Femur (tissue), 1 donor: ENCODE data around the gene TACSTD2.
A peak's percentile ranks its signal among the peaks of the same experiment; 100 is the strongest.
"Not testable (repeated sequence)": the region's sequence is repeated elsewhere in the genome, so short reads cannot be mapped to it uniquely, and the experiment has no call there.

ENCODE experiments used
- DNase-seq: peaks from one replicate; pipeline ENCODE4 v3.0.0-alpha.2; 2017

Gene TACSTD2, protein sequence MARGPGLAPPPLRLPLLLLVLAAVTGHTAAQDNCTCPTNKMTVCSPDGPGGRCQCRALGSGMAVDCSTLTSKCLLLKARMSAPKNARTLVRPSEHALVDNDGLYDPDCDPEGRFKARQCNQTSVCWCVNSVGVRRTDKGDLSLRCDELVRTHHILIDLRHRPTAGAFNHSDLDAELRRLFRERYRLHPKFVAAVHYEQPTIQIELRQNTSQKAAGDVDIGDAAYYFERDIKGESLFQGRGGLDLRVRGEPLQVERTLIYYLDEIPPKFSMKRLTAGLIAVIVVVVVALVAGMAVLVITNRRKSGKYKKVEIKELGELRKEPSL

DNA sequence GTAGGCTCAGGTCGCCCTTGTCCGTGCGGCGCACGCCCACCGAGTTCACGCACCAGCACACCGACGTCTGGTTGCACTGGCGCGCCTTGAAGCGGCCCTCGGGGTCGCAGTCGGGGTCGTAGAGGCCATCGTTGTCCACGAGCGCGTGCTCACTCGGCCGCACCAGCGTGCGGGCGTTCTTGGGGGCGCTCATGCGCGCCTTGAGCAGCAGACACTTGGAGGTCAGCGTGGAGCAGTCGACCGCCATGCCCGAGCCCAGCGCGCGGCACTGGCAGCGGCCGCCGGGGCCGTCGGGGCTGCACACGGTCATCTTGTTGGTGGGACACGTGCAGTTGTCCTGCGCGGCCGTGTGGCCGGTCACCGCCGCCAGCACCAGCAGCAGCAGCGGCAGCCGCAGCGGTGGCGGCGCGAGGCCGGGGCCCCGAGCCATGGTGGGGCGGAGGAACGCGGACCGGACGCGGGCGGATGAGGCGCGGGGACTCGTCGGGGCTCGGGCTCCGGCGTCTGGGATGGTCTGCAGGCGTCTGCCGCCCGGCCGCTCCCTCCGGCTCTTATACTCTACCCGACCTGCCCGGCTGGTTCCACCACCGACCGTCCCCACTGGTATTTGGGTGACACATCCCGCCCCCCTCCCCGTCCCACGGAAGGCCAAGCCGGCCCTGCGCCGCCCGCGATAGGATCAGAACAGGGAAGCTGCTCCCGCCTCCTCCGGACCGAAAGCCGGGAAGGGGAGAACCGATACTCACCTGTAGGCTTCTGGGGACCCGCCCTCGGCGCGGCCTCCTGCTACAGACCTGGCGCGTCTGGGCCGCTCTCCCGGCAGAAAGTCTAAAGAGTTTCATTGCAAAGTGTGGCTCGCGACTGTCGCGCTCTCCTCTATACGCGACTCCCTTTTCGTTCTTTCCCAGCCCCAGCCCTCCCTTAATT lies at the start of gene TACSTD2:
Gene TACSTD2, minus strand, starts transcription at position 526 of the 927 bp plus-strand sequence. Its CDS starts 96 bp downstream, at position 430.
- DNase-seq: no peak

DNA sequence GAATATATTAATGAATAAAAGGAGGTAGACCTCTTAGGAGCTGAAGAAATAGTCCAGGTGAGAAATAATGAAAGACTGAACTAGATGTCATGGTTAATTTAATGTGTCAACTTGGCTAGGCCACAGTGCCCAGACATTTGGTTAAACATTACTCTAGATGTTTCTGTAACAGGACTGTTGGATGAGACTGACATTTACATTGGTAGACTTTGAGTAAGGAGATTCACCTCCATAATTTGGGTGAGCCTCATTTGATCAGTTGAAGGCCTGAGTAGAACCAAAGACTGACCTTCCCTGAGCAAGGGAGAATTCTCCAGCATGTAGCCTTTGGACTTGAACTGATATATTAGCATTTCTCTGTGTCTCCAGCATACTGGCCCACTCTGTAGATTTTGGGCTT lies 49.2 kb upstream of the TACSTD2 start:
- no peak for DNase-seq

DNA sequence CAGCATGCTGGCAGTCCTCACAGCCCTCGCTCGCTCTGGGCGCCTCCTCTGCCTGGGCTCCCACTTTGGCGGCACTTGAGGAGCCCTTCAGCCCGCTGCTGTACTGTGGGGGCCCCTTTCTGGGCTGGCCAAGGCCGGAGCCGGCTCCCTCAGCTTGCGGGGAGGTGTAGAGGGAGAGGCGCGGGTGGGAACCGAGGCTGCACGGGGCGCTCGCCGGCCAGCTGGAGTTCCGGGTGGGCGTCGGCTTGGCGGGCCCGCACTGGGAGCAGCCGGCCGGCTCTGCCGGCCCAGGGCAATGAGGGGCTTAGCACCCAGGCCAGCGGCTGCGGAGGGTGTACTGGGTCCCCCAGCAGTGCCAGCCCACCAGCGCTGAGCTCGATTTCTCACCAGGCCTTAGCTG lies 46.2 kb upstream of the TACSTD2 start:
- not testable (repeated sequence) for DNase-seq

DNA sequence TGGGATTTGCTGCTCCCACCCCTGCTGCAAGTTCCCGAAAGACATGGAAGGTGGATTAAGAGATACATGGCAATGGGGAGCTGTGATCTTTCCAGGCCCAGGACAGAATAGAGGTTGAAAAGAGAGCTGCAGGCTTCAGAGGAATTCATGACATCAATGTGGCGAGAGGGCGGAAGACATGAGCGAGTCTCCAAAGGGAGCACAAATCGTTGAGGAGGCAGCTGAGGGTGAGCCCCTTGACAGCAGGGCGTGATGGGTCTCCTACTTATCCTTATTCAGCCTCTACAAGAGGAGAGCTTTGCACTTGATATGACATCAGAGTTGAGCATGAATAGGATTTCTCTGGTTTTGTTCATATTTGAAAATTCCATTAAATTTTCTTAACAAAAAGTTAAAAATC lies 45.5 kb upstream of the TACSTD2 start:
- no peak for DNase-seq

DNA sequence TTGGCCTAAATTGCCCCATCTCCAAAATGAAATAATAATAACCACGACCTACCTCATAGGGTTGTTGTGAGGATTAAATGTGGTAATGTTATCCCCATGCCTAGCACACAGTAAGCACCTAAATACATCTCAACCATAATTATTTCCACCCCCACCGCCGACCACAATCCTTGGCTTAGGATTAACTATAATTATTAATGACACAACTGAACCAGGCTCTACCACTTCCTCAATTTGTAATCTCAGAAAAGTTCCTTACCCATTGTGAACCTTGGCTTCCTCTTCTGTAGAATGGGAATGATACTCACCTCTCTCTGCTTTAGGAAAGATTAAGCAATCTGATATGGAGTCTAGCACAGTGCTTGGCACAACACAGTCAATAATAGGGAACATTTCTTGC lies 44.3 kb upstream of the TACSTD2 start:
- no peak for DNase-seq

DNA sequence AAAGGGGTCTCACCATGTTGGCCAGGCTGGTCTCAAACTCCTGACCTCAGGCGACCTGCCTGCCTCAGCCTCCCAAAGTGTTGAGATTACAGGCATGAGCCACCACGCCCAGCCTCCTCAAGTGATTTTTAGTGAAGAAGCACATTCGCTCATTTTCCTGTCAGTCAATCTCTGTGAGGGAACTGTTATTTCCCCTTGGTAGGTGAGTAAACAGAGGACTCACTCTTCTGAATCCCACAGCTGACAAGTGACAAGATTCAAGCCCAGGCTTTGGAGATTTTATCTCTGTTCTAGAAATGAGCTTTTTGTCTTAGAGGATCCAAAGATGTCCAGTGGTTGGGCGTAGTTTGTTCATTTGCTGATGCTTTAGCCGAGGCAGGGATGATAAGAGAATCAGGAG lies 43.9 kb upstream of the TACSTD2 start:
- no peak for DNase-seq

DNA sequence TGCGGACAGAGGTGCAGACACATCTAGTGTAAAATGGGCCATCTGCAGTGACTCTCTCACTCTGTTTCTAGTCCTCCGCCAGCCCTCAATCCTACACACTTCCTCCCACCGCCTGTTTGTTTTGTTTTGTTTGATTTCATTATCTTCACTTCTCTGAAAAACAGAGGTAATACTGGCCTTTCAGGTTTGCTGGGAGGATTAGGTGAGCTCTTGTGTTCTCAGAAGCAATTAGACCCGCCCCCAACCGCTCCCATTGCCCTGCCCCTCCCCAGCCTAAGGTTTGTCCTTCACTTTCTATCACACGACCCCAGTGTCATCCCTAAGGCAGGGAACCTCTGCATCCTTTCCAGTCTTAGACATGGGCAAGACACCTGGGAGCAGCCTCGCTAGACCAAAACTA lies 43.2 kb upstream of the TACSTD2 start:
- no peak for DNase-seq

DNA sequence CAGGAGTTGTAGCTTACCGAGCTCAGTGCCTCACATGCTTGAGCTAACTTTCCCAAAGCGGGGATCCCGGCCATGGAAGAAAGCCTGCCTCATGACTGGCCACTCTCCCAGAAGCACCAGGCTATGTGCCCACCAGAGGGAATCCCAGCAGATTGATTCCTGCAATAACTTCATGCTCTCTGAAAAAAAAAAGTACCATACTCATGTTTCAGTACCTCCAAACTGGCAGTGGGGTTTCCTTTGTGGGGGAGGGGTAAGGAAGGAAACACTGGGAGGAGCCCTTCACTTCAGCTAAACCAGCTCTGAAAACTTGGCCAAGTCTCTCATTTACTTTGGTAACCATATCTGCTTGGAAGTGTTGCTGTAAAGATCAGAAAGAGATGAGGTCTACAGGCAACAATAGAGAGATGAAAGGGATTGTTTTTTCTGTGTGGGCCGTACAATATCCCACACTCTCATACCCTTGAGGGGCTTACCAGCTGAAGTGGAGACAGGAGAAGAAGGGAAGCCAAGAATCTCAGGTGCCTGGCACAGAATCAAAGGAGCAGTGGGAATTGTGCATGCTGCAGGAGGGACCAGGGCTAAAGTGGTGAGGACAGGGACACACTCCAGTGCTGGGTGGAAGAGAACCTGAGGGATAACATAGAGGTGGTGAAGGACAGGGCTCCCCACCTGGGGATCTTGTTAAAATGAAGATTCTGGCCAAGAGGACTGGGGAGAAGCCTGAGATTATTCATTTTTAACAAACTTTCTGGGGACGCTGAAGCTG lies 42.4 kb upstream of the TACSTD2 start:
- DNase-seq: peak; percentile 43

DNA sequence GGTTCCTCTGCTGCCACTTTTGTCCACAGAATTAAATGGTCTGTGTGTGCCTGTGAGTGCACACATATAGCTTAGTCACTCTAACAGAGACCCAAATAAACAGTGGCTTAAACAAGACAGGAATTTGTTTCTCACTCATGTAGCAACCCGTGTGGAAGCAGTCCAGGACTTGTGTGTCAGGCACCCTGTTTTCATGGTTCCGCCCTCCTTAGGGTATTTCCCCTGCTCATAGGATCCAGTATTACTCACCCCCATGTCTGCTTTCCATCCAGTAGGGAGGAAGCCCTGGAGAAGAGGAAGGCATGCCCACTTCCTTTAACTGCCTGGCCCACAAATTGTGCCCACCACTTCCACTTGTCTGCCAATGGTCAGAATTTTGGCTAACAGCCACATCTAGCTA lies 41.3 kb upstream of the TACSTD2 start:
- peak; percentile 30 for DNase-seq

DNA sequence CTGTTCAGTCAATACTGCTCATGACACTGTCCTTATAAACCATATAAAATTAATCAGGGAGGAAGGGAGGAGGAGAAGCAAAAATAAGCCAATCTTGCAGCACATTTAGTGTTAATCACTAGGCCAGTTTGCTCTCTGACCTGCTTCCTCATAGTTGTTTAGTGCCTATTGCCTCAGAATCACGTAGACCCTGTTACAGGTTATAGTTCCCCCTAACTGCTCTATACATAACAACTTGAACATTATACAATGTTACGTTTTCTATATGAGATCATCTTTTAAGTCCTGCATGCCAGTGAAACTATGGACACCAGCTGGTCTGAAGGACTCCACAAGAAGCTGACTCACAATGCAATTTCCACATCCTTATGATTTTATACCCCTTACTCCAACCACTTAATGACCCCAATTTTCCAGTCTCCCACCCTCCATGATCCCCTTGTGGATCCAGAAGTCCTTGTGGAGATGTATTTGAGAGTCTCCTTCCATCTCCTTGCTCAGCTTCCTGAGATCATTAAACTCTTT lies 34.9 kb upstream of the TACSTD2 start:
- no peak for DNase-seq

DNA sequence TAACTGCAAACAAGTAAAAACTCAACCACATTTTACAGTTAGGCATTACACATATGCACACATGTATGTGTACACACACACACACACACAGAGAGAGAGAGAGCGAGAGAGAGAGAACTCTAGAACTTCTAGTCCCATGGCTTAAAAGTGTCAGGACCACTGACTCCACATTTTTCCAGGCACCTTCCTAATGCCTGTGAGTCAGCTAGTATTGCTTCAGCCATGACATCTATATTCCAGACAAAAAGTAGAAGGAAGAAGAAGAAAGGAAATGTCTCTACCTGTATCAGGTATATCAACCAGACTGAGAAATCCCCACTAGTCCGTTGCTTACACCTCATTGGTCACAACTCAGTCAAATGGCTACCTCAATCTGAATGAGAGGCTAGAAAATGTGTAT lies 31.9 kb upstream of the TACSTD2 start:
- DNase-seq: no peak

DNA sequence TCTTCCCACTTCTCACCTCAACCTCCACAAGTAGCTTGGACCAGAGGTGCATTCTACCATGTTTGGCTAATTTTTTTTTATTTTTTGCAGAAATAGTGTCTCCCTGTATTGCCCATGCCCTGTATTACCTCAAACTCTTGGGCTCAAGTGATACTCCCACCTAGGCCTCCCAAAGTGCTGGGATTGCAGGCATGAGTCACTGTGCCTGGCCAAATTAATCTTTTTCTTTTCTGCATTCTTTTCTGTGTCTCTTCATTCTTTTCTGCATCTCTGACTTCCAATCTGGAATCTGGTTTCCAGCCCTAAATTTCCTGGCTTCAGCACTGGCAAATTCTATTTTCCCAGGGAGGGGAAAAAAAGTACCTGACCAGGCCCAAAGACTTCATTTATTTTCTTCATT lies 31.2 kb upstream of the TACSTD2 start:
- DNase-seq: no peak

DNA sequence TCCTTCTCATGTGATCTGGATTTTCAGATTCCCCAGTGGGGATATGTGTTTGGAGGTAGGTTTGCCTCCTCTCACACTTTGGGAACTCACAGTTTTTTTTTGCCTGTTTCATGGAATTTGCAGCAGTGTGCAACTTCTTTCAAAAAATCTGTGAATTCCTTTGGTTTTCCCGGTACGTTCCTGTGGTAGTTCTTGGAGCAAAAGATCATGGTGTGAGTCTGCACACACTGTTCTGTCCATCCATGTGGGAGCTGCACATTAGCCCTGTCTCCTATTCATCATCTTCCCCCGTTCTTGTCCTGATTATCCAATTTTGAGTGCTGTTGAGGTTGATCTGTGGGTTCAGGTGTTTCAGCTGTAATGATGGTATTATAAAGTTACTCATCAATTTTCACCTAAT lies 30.3 kb upstream of the TACSTD2 start:
- no peak for DNase-seq

DNA sequence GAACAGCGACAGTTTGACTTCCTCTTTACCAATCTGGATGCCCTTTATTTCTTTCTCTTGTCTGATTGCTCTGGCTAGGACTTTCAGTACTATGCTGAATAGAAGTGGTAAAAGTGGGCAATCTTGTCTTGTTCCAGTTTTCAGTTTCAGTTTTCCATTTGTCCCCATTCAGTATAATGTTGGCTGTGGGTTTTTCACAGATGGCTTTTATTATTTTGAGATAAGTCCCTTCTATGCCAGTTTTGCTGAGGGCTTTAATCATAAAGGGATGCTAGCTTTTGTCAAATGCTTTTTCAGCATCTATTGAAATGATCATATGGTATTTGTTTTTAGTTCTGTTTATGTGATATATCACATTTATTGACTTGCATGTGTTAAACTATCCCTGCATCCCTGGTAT lies 24.9 kb upstream of the TACSTD2 start:
- not testable (repeated sequence) for DNase-seq

DNA sequence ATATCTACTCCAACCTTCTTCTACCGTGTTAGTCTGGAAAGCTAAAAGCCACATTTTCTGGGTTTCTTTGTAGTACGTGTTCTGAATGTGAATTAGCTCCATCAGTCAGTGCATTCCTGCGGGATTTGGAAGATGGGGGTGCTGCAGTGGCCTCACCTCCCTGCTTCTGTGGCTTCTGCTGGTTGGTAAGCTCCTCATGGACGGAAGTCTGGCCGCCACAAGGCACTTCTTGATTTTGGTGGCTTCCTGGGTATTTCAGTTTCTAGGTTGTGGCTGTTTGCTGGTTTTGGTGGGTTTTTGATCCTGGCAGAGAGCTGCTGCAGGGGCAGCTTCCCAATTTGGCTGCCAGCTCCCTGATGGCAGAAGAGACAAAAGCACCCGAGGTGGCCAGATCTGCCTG lies 20.9 kb upstream of the TACSTD2 start:
- no peak for DNase-seq

DNA sequence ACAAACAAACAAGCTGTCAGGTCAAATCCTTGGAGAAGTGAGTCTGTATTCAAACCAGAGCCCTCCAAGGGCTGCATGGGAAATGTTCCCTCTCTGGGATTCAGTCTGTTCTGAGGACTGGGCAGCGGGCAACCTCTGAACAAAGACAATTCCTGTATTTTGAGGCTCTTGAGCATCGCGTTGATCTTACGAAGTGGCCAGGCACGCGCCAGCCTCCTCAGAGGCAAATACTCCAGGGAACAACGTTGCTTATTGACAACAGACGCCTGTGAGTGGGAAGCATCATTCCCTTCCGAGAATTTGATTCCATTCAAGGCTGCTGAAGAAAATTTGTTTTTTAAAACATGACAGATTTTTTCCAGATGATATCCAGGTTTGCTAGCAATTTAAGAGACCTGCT lies 20.0 kb upstream of the TACSTD2 start:
- no peak for DNase-seq

DNA sequence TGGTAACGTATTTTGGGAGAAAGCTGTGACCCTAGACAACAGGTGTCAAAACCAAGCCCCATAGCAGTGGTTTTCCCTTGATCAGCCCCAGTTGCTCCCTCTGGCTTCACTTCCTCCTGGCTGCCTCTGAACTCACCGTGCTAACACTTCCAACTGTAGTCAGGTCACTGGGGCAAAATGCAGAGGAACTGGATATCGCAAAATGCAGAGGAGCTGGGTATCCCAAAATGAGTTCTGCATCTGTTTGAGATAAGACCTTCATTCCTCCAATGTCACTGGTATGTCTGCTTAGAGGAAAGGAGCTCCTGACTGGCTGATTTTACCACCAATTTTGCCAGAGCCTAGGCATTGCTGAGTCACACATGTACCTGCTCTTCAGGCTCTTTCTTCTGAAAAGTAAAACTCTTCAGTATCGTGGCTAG lies 19.6 kb upstream of the TACSTD2 start:
- DNase-seq: no peak

DNA sequence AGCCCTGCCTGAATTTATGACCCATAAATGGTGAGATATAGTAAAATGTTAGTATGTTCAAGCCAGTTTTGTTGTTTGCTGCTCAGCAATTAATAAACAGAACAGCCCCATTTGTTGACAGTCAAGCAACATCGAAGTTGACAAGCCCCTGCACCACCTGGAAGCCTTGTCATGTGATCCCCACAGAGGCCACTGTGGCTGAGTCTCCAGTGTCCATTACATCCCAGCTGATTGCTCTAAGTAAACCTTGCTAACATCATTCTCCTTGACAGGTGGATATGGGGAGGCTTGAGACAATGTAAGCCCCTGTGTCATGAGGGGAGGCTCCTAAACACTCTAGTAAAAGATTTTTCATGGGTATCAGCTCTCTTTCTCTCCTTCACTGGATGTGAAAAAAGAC lies 17.5 kb upstream of the TACSTD2 start:
- DNase-seq: no peak

DNA sequence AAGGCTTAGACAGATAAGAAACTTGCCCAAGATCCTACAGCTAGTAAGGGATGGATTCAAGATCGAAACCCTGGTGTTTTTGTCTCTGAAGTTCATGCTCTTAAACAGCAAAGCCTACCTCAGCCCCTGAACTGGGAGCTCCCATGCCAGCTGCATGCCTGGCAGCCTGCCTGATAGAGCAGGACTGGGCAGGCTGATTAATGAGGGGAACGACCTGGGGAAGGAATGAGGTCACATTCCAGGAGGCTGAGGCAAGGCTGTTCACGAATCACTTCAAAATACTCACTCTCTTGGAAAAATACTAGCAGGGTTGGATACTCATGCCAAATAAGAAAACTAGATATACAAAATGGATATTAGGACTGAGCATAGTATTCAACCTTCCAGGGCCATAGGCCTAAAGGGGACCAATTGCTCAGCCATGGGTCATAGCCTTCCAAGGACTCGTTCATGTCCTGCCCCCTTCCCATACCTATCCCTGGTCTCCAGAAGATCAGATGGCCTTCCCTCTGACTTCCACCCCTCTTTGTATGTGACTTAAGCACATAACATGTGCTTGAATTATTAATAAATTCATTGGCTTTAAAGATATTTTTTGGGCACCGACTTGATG lies 15.6 kb upstream of the TACSTD2 start:
- peak; percentile 39 for DNase-seq

DNA sequence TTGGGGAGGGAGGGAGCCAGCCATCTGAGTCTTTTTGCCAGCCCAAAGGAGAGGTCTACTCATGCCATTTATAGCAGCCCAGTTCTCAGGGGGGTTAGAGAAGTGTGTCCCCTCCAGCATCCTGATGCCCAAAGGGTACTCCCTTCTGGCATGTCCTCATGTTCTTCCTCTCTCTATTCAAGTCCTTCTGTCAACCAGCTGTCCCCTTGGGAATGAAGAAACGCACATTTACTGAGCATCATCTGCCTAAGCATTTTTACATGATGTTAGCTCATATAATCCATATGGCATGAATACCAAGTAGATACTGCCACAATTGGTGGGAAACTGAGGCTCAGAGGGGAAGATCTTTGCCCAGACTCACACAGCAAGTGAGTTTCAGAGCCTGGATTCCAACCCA lies 14.8 kb upstream of the TACSTD2 start:
- no peak for DNase-seq

DNA sequence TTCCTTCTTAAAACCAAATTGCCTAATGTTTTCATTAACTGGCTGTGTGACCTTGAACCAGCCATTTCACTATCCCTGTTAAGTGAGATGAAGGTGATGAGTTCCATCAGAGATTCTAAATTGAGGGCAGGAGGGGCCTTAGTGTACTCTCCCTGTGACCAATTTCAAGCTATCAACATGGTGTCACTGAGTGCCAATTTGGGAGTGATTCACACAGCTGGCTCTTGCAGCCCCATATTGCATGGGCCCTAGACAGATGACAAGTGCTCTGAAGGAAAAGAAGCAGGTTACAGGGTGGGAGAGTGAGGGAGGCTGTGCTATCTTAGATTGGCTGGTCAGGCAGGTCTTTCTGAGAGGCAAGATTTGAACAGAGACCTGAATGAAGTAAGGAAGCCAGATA lies 13.0 kb upstream of the TACSTD2 start:
- DNase-seq: no peak

DNA sequence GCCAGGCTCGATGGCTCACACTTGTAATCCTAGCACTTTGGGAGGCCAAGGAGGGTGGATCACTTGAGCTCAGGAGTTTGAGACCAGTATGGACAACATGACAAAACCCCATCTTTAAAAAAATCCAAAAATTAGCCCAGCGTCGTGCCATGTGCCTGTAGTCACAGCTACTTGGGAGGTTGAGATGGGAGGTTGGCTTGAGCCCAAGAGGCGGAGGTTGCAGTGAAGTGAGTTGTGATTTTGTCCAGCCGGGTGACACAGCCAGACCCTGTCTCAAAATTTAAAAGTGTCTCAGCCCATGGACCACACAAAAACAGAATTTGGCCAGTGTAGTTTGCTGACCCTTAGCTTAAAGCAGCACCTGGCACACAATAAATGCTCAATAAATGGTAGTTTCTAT lies 11.3 kb upstream of the TACSTD2 start:
- no peak for DNase-seq

DNA sequence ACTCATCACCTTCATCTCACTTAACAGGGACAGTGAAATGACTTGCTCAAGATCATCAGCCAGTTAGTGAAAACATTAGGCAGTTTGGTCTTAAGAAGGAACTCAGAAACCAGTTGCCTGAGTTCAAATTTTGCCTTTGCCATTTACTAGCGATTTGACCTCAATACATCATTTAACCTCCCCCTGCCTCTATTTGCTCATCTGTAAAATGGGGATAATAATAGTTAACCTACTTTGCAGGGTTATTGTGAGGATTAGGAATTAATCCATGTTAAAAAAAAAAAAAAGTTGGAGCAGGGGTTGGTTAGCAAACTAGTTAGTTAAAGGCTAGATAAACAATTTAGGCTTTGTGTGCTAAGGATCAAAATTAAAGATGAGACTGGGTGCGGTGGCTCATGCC lies 10.6 kb upstream of the TACSTD2 start:
- no peak for DNase-seq
